ENCODE data around the gene GSN. TPM values are rescaled to one million over a fixed set of nuclear protein-coding genes. Genes with fewer than 3 reads are reported as not detected.

The GSN gene
- total and polyA plus RNA-seq, 2 of the 8 experiments (the other 6 are each of a cell fraction or from before 2014, with no cell fraction given): 52.3 to 94.5 TPM

DNA sequence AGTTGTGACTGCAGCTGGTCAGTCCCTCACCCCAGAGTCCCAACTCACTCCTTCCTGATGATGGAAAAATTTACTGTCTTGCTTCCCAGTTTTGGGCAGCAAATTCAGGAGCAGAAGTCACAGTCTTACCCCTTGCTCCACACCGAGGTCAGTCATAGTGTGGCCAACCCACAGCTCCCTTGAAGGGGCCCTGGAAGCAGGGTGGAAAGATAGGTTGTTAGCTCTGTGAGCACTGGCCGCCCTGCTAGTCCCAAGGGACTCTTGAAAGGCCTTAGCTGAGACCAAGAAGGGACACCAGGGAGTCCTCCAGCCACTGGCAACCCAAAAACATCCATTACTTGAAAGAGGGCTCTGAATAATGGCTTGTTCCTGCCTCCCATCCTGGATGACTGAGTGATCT is 40.0 kb downstream of the GSN start (continued):
- TF ChIP-seq, protein P1, sequence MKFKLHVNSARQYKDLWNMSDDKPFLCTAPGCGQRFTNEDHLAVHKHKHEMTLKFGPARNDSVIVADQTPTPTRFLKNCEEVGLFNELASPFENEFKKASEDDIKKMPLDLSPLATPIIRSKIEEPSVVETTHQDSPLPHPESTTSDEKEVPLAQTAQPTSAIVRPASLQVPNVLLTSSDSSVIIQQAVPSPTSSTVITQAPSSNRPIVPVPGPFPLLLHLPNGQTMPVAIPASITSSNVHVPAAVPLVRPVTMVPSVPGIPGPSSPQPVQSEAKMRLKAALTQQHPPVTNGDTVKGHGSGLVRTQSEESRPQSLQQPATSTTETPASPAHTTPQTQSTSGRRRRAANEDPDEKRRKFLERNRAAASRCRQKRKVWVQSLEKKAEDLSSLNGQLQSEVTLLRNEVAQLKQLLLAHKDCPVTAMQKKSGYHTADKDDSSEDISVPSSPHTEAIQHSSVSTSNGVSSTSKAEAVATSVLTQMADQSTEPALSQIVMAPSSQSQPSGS (IDR thresholded peaks at IDR 0.05; ENCODE audit: low read length): no peak
- TF ChIP-seq YY1 (IDR thresholded peaks at IDR 0.05; ENCODE audit: low read depth, low read length): no peak

All from H1 (cell line).